Bronchial epithelial cell (primary cell): ENCODE data around the gene NUBPL. TPM values are rescaled to one million over a fixed set of nuclear protein-coding genes. Genes with fewer than 3 reads are reported as not detected.

Experiments
- DNase-seq: peaks from one replicate; pipeline ENCODE4 v3.0.0-alpha.2; 2010; ENCODE audit warnings: low read depth
- FAIRE-seq: peaks from 2 replicates; lab custom pipeline; 2011; peaks lifted over from hg19 to GRCh38; lab: Jason Lieb, UNC
- H3K27me3 ChIP-seq: 2 replicates; pipeline ENCODE4 v1.5.1; 2011; ENCODE audit warnings: low read length; ENCODE audit not compliant: control insufficient read depth, insufficient read depth
- H3K36me3 ChIP-seq: 2 replicates; pipeline ENCODE4 v1.5.1; 2011; ENCODE audit warnings: low read length; ENCODE audit not compliant: control insufficient read depth, insufficient read depth
- H3K4me3 ChIP-seq: 2 replicates; pipeline ENCODE4 v1.5.1; 2011; ENCODE audit warnings: mild to moderate bottlenecking, low read depth, low read length, control low read depth
- CTCF ChIP-seq: IDR thresholded peaks from 2 replicates; pipeline ENCODE4 v1.5.1; 2011; ENCODE audit warnings: mild to moderate bottlenecking, moderate library complexity, low read length, control low read depth, inconsistent platforms; ENCODE audit not compliant: insufficient read depth, severe bottlenecking
- total RNA-seq: library from RNA; depleted of rRNA; stranded (reverse); fragments of >200 nt; gene quantifications from 2 replicates; pipeline ENCODE4 v1.2.1, GENCODE V29; 2014

Gene NUBPL
- total RNA-seq, 1 donor from 2014 or later = 12.4 TPM

GRCh38 chr14:31549817-31550216 is 11.4 kb upstream of the NUBPL start:
- DNase-seq (no peak), FAIRE-seq (no peak)
- H3K36me3 ChIP-seq = no peaks in the 10 kb centered on the region
- no peak for TF ChIP-seq CTCF
- no peak overlapping the region for H3K4me3 ChIP-seq
- H3K27me3 ChIP-seq = no peaks in the 10 kb centered on the region

- Histone ChIP-seq H3K4me3 (no peak overlapping the region), H3K36me3 (no peaks in the 10 kb centered on the region), H3K27me3 (no peaks in the 10 kb centered on the region)
- DNase-seq = no peak
- TF ChIP-seq CTCF = no peak
- no peak for FAIRE-seq
Measured at GRCh38 chr14:31550589-31550988, 10.6 kb upstream of the NUBPL start.

- Histone ChIP-seq H3K4me3 (no peak overlapping the region), H3K36me3 (no peaks in the 10 kb centered on the region), H3K27me3 (no peaks in the 10 kb centered on the region)
- DNase-seq (no peak), FAIRE-seq (no peak)
- TF ChIP-seq CTCF = no peak
Measured at GRCh38 chr14:31556191-31556590, 5.0 kb upstream of the NUBPL start.

GRCh38 chr14:31559939-31560338 is 1.3 kb upstream of the NUBPL start:
- DNase-seq = no peak
- no peak overlapping the region for H3K4me3 ChIP-seq
- no peaks in the 10 kb centered on the region for H3K27me3 ChIP-seq
- TF ChIP-seq CTCF = no peak
- FAIRE-seq = no peak
- H3K36me3 ChIP-seq = no peaks in the 10 kb centered on the region

GRCh38 chr14:31560759-31561154 is 447 bp upstream of the NUBPL start:
- Histone ChIP-seq H3K4me3 (peak overlapping the region; percentile 76), H3K27me3 (no peaks in the 10 kb centered on the region), H3K36me3 (no peaks in the 10 kb centered on the region)
- FAIRE-seq = no peak
- no peak for TF ChIP-seq CTCF
- no peak for DNase-seq

GRCh38 chr14:31564194-31564593 is 3.0 kb downstream of the NUBPL start:
- H3K36me3 ChIP-seq = no peaks in the 10 kb centered on the region

More at GRCh38 chr14:31564194-31564593, 3.0 kb downstream of the NUBPL start:
- no peak for TF ChIP-seq CTCF
- Histone ChIP-seq H3K4me3 (no peak overlapping the region), H3K27me3 (no peaks in the 10 kb centered on the region)
- FAIRE-seq (no peak), DNase-seq (no peak)
